Progenitor cell of endocrine pancreas (in vitro differentiated cells): Measurements from ENCODE around the gene PCCA. TPM values are rescaled to one million over a fixed set of nuclear protein-coding genes. Genes with fewer than 3 reads are reported as not detected.
"Not testable (repeated sequence)": the region's sequence is repeated elsewhere in the genome, so short reads cannot be mapped to it uniquely, and the experiment has no call there.

Experiments used
- DNase-seq: peaks from one replicate; pipeline ENCODE4 v3.0.0; 2021; ENCODE audit warnings: low spot score; ENCODE audit not compliant: unreplicated experiment
- H3K27ac Mint-ChIP-seq: 2 replicates; pipeline ENCODE4 v1.8.0; 2021; ENCODE audit warnings: mild to moderate bottlenecking, moderate library complexity, mixed read lengths
- H3K27me3 Mint-ChIP-seq: 2 replicates; pipeline ENCODE4 v1.8.0; 2021; ENCODE audit warnings: mixed read lengths
- H3K36me3 Mint-ChIP-seq: 2 replicates; pipeline ENCODE4 v1.8.0; 2022; ENCODE audit warnings: mixed read lengths; ENCODE audit not compliant: insufficient read depth
- H3K4me1 Mint-ChIP-seq: 2 replicates; pipeline ENCODE4 v1.8.0; 2021; ENCODE audit warnings: low read depth, mixed read lengths
- H3K4me3 Mint-ChIP-seq: 2 replicates; pipeline ENCODE4 v1.8.0; 2021; ENCODE audit warnings: low read depth, mild to moderate bottlenecking, moderate library complexity, mixed read lengths
- H3K9me3 Mint-ChIP-seq: 2 replicates; pipeline ENCODE4 v1.8.0; 2021; ENCODE audit warnings: low read depth, mixed read lengths
- total RNA-seq: library from RNA; stranded (reverse); gene quantifications from 2 replicates; pipeline ENCODE4 v1.2.1, GENCODE V29; 2021
- TF ChIP-seq, protein P1 (sequence below): fragments of 200-600 bp; sonication (generic); IDR thresholded peaks from one replicate; pipeline ENCODE4 v1.5.0; 2021; ENCODE audit warnings: antibody characterized with exemption, mild to moderate bottlenecking; ENCODE audit not compliant: unreplicated experiment

PCCA gene
- total RNA-seq, 1 donor from 2014 or later = 48.1 TPM

DNA sequence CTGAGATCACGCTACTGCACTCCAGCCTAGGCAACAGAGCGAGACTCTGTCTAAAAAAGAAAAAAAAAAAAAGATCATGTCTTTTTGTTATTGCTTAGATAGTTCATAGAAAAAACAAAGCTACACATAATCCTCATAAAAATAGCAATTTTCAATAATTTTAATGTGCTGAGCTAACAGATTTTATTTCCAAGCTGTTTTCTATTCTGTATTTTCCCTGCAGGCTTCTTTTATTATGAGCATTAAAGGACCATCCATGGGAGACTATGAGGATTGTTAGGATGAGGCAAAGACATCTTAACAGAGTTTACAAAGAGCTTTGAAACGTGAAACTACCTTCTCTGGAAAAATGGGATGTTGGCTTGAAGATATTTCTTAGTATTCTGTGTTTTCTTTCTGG lies 71.6 kb downstream of the PCCA start:
- peaks cover 9% of the 10 kb centered on the region for H3K36me3 Mint-ChIP-seq
- H3K27me3 Mint-ChIP-seq = no peaks in the 10 kb centered on the region
- H3K27ac Mint-ChIP-seq = no peak overlapping the region
- no peak overlapping the region for H3K4me3 Mint-ChIP-seq
- TF ChIP-seq, protein P1, sequence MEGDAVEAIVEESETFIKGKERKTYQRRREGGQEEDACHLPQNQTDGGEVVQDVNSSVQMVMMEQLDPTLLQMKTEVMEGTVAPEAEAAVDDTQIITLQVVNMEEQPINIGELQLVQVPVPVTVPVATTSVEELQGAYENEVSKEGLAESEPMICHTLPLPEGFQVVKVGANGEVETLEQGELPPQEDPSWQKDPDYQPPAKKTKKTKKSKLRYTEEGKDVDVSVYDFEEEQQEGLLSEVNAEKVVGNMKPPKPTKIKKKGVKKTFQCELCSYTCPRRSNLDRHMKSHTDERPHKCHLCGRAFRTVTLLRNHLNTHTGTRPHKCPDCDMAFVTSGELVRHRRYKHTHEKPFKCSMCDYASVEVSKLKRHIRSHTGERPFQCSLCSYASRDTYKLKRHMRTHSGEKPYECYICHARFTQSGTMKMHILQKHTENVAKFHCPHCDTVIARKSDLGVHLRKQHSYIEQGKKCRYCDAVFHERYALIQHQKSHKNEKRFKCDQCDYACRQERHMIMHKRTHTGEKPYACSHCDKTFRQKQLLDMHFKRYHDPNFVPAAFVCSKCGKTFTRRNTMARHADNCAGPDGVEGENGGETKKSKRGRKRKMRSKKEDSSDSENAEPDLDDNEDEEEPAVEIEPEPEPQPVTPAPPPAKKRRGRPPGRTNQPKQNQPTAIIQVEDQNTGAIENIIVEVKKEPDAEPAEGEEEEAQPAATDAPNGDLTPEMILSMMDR = no peak
- H3K9me3 Mint-ChIP-seq = no peaks in the 10 kb centered on the region
- no peak for DNase-seq
- H3K4me1 Mint-ChIP-seq = no peaks in the 10 kb centered on the region

DNA sequence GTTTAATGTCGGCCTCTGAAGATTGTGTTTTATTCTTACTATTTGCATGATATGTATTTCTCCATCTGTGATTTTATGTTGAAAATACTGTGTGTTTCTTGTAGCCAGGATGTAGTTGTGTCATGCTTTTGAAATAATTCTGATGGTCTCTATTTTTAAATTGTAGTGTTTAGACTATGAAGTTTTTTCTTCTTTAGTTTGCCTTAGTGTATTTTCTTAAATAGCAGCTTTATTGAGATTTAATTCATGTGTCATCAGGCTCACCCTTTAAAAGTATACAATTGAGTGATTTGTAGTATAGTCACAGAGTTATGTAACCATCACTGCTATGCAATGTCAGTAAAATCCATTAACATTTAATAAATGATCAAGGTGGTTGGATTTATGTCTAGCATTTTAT lies 74.5 kb downstream of the PCCA start:
- no peak for DNase-seq
- Mint-ChIP-seq H3K4me3 (no peak overlapping the region), H3K36me3 (peaks cover 7% of the 10 kb centered on the region), H3K4me1 (no peaks in the 10 kb centered on the region), H3K27ac (no peak overlapping the region), H3K27me3 (no peaks in the 10 kb centered on the region), H3K9me3 (no peaks in the 10 kb centered on the region)
- TF ChIP-seq, protein P1 = no peak

DNA sequence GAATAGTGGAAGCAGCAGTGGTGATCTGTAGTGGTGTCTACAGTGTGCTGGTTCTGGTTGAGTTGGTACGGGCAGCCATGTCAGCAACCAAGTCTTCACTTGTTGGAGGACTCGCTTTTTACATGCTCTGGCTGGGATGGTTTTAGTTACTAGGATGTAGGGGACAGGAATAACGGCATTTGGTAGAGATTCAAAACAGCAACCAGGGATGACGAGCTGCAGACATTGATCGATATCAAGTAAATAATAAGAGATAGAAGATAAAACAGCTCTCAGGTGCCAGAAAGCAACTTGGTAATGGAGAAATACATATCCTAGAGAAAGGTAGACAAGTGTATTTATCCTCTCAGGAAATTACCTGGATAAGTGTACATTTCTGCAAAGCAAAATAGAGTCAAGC lies 84.3 kb downstream of the PCCA start:
- TF ChIP-seq, protein P1 = no peak
- Mint-ChIP-seq H3K27ac (no peak overlapping the region), H3K27me3 (no peaks in the 10 kb centered on the region), H3K4me3 (no peak overlapping the region), H3K36me3 (peaks cover 15% of the 10 kb centered on the region), H3K9me3 (peaks cover 9% of the 10 kb centered on the region), H3K4me1 (no peaks in the 10 kb centered on the region)
- no peak for DNase-seq

DNA sequence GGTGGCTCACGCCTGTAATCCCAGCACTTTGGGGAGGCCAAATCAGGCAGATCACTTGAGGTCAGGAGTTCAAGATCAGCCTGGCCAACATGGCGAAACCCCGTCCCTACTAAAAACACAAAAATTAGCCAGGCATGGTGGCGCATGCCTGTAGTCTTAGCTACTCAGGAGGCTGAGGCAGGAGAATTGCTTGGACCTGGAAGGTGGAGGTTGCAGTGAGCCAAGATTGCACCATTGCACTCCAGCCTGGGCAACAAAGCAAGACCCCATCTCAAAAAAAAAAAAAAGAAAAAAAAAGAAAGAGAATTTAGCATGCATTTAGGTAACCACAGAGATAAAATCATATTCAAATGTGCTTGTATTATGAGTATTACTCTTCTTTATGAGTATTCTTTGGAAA lies 85.6 kb downstream of the PCCA start:
- not testable (repeated sequence) for H3K4me3 Mint-ChIP-seq, H3K9me3 Mint-ChIP-seq, DNase-seq, H3K27ac Mint-ChIP-seq, H3K27me3 Mint-ChIP-seq, H3K4me1 Mint-ChIP-seq
- peaks cover 15% of the 10 kb centered on the region for H3K36me3 Mint-ChIP-seq

DNA sequence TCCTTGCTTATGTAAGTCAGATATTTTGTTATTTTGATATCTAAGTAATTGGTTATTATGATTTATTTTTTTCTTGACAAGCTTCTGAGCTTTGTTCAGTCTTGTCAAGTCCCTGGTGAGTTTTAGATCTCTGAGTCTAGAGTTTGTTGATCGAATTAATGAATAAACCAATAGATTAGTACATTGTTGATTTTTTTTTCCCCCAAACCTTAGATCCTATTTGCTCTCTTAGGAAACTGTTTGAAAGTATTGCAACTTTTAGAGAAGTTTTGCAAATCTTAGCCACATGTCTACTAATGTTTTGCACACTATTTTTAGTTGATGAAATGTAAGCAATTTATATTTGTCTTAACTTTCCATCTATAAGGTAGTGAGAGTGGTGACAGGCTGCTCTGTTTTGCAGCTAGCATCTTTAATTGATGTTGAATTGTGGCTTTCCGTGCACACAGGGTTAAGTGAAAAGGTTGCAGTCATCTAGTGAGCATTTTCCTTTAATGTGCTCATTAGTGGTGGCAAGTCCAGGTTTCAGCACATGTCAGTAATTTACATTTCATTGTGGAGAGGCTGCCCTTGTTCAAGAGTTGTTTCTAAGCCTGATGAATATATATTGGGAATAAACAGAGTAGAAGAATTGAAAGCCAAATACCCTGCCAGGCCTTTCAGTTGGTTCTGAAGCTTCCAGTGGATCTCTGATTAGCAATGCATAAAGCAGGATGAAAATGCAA lies 86.3 kb downstream of the PCCA start:
- DNase-seq = no peak
- H3K27ac Mint-ChIP-seq = no peak overlapping the region

More for the DNA sequence above, 86.3 kb downstream of the PCCA start:
- Mint-ChIP-seq H3K4me3 (no peak overlapping the region), H3K9me3 (peaks cover 9% of the 10 kb centered on the region), H3K27me3 (no peaks in the 10 kb centered on the region), H3K4me1 (peaks cover 5% of the 10 kb centered on the region), H3K36me3 (peaks cover 15% of the 10 kb centered on the region)
- TF ChIP-seq, protein P1 = no peak
